Left colon (tissue), 2 donors: ENCODE data around the gene PNMA8C. TPM values are rescaled to one million over a fixed set of nuclear protein-coding genes. Genes with fewer than 3 reads are reported as not detected.
"Not testable (repeated sequence)": the region's sequence is repeated elsewhere in the genome, so short reads cannot be mapped to it uniquely, and the experiment has no call there.

Source experiments
- ATAC-seq: fragments of 200-7000 bp; cut with Tn5 transposase; one replicate; pipeline ENCODE4 v1.9.1; 2020; ENCODE audit warnings: mild to moderate bottlenecking, moderate library complexity
- DNase-seq, 2 donors: peaks; one replicate each; pipeline ENCODE4 v3.0.0-alpha.2; 2020
- intact Hi-C, 2 donors: fragments of 100-400 bp; cut with DNase I in 1 of 2; cut with micrococcal nuclease in 1 of 2; formaldehyde crosslinking; loops; one replicate each; pipeline versions ENCODE4 v1.11.2 to v1.14.0; 2022; cut with DNase I, micrococcal nuclease
- total RNA-seq, 2 donors: library from RNA; stranded (reverse); fragmentation: NEBNext Ultra II Directional; extraction: Animal tissue kit (Norgen Biotek cat#: 25700); gene quantifications; one replicate each; pipeline ENCODE4 v1.2.1, GENCODE V29; 2021
- donor health status: DM: no; HTN: no; CAD: no.
- donor health status: DM: yes; HTN: yes; CAD: no.

The PNMA8C gene
- total RNA-seq, 2 donors from 2014 or later, result 0.06 TPM; not detected in 1

DNA sequence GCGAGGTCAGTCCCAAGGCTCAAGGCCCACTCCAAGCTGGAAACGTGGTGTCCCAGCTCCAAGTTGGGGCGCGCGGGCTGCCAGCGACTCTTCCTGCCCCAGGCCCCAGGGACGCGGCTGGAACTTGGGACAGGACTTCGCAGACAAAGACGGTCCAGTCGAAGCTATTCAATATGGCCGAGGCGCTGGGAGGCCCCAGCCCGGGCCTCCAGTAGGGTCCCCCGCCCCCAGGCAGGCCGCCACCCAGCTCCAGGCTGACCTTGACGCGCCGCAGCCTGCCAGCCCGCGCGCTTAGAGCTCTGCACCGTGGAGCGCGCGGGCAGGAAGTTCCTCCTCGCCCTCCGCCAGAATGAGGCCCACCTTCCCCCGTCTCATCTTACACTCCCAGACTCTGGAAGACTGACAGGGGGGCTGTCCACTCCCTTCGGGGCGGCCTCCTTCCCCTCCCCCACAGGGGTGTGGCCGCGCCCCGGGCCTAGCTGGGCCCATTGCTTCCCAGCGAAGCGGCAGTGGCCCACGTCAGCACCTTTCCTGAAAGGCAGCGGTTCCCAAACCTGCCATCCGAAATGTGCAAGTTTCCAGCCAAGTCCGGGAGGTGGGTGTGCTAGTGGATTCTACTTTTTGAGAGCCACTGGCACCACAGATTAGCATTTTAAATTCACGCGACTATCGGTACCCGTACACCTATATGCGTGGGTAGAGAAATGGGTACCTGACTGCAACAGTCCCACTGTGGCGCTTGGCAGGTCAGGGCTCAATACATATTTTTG lies 15.3 kb downstream of the PNMA8C start, which contains the start of gene CCDC8:
TSS of gene CCDC8 (minus strand) at position 303 of the 770 bp plus-strand sequence. CDS start 754 bp downstream, outside the sequence.
- ATAC-seq (peak; percentile 37), DNase-seq (peak; percentile 39 to 55)
- intact Hi-C loops, result no loop called here

GRCh38 chr19:46412650-46413261 lies 16.0 kb downstream of the PNMA8C start:
- intact Hi-C loops, result no loop called here
- DNase-seq (no peak), ATAC-seq (no peak)

- DNase-seq (no peak), ATAC-seq (no peak)
- intact Hi-C loops, result no loop called here
Observed at GRCh38 chr19:46411925-46412649, 16.6 kb downstream of the PNMA8C start.

DNA sequence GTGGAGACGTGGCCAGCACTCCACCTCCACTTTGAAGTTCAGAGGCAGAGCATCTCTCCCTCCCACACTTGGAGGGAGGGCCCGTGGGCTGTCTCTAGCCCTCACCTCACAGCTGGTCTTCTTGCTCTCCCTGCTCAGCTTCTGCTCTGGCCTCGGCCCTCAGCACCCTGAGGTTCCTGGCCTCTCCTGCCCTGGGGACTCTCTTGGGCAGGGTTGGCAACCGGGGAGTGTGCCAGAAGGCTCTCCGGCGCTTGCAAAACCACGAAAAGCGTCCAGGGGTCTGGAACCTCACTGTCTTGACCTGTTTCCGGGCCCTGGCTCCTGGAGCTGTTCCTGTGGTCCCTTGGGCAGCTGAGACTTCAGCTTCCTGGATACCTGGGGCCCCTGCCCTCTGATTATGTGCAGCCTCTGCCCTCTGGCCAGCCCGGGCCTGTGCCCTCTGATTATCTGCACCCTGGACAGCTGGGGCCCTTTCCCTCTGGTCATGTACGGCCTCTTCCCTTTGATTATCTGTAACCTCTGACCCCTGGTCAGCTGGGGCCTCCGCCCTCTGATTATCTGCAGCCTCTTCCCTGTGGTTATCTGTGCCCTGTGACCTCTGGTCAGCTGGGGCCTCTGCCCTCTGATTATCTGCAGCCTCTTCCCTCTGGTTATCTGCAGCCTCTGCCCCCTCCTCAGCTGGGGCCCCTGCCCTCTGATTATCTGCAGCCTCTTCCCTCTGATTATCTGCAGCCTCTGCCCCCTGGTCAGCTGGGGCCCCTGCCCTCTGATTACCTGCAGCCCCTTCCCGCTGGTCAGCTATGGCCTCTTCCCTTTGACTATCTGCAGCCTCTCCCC lies 17.4 kb downstream of the PNMA8C start:
- ATAC-seq (no peak), DNase-seq (no peak)
- intact Hi-C loops, result no loop called here

GRCh38 chr19:46410205-46411087 lies 18.3 kb downstream of the PNMA8C start:
- DNase-seq, result no peak
- intact Hi-C loops, result no loop called here
- no peak for ATAC-seq

DNA sequence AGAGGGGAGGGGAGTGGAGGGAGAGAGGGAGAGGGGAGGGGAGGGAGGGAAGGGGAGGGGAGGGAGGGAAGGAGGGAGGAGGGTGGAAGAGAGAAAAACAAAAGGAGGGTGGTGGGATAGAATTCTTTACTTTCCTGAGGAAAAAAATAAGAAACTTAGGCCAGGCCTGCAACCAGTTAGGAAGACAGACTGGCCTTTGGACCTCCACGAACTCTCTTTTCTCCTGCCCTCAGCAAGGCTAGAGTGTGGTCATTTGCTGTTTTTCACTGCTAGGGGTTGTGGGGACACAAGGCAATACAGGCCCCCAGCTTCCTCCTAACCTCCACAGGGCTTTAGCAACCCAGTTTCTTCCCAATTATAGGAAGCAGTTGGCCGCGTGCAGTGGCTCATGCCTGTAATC lies 19.5 kb downstream of the PNMA8C start:
- DNase-seq (no peak), ATAC-seq (no peak)
- intact Hi-C loops, result loop anchor here in 1 of 2 donors (10.0 kb wide), 1 partner anchor 106 kb away; no protein-coding TSS in a partner anchor

DNA sequence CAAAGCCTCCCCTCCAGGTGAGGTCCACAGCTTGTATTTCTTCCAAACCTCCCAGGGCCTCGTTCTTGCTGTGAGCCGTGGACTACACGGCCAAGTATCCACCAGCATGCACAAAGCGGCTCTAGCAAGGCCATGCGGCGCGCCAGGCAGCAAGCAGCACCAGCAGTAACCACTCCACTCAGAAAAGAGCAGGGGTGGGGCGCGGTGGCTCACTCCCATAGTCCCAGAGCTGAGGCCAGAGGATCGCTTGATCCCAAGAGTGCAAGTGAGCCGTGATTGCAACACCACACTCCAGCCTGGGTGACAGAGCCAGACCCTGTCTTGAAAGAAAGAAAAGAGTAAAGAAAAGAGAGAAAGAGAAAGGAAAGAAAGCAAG lies 20.1 kb downstream of the PNMA8C start:
- no peak for ATAC-seq
- intact Hi-C loops, result loop anchor here in 1 of 2 donors (10.0 kb wide), 1 partner anchor 106 kb away; no protein-coding TSS in a partner anchor

GRCh38 chr19:46407856-46408663 lies 20.7 kb downstream of the PNMA8C start:
- DNase-seq (no peak), ATAC-seq (no peak)
- intact Hi-C loops, result loop anchor here in 1 of 2 donors (10.0 kb wide), 1 partner anchor 107 kb away; no protein-coding TSS in a partner anchor

More for the DNA sequence above, 20.1 kb downstream of the PNMA8C start:
- peak; percentile 47 to 49 for DNase-seq

GRCh38 chr19:46406976-46407375 lies 21.8 kb downstream of the PNMA8C start:
- DNase-seq (no peak), ATAC-seq (no peak)
- intact Hi-C loops, result loop anchor here in 1 of 2 donors (10.0 kb wide), 1 partner anchor 108 kb away; no protein-coding TSS in a partner anchor

- intact Hi-C loops, result loop anchor here (5.0 to 10.0 kb wide), 3 partner anchors 82 to 123 kb away; no protein-coding TSS in a partner anchor
- ATAC-seq (peak; percentile 39), DNase-seq (no peak)
Observed at GRCh38 chr19:46404753-46405468, 23.8 kb downstream of the PNMA8C start.

DNA sequence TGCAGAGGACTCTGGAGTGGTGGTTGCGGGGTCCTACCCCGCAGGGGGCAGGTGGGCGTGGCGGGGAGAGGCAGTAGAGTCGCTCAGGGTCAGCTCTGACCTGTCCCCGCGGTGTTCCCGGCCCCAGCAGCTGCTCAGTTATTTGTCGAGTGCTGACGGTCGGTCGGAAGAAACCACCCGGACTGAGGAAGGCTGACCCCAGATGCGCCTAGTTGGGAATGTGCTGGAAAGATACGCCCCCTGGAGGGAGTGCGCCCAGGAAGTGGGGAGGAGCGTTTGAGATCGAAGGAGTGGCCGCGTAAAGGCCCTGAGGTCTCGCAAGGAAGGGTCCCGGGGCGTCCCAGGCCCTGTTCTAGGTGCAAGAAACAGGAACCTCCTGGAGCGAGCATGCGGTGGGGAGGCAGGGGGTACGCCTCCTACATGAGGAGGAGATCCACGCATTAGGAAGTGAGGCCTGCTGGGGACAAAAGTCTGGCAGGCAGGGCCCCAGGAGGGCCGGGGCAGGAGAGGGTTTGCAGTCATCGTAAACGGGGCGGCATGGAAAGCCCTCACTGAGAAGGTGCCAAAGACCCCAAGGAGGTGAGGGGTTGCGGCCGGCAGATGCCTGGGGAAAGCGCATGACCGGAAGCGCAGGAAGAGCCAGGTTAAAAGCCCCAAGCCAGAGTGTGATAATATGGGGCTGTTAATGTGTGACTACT lies 24.5 kb downstream of the PNMA8C start:
- peak; percentile 91 for ATAC-seq
- DNase-seq, result peak; percentile 62 to 74
- intact Hi-C loops, result loop anchor here (5.0 to 10.0 kb wide), 3 partner anchors 83 to 122 kb away; no protein-coding TSS in a partner anchor

DNA sequence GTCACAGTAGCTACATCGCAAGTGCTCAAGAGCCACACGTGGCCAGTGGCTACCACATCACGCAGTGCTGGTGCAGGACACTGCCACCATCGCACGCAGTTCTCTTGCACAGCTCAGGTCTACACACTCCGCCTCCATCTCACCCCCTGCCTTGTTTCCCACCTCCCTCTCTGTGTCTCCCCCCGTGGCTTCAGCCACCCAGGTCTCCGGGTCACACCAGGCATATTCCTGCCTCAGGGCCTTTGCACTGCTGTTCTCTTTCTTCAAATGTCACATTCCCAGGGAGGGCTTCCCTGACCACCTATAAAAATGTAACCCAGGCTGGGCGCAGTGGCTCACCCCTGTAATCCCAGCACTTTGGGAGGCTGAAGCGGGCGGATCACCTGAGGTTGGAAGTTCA lies 26.0 kb downstream of the PNMA8C start:
- ATAC-seq, result no peak
- no peak for DNase-seq
- intact Hi-C loops, result loop anchor here (5.0 to 10.0 kb wide), 3 partner anchors 85 to 120 kb away; no protein-coding TSS in a partner anchor

DNA sequence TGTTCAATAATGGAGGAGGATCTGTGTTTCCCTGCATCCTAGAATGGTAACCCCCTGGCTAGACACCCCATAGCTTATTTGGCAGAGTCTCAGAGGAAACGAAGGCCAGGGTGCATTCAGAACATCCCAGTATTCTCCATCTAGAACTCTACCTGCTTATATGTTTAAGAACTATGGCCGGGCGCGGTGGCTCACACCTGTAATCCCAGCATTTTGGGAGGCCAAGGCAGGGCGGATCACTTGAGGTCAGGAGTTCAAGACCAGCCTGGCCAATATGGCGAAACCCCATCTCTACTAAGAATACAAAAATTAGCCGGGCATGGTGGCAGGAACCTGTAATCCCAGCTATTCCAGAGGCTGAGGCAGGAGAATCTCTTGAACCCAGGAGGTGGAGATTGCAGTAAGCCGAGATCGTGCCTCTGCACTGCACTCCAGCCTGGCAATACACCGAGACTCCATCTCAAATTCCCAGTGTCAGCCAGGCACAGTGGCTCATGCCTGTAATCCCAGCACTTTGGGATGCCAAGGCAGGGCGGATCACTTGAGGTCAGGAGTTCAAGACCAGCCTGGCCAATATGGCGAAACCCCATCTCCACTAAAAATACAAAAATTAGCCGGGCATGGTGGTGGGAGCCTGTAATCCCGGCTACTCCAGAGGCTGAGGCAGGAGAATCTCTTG lies 30.8 kb downstream of the PNMA8C start:
- ATAC-seq, DNase-seq: not testable (repeated sequence)
- intact Hi-C loops, result loop anchor here in 1 of 2 donors (2.0 kb wide), 1 partner anchor 87 kb away; no protein-coding TSS in a partner anchor

DNA sequence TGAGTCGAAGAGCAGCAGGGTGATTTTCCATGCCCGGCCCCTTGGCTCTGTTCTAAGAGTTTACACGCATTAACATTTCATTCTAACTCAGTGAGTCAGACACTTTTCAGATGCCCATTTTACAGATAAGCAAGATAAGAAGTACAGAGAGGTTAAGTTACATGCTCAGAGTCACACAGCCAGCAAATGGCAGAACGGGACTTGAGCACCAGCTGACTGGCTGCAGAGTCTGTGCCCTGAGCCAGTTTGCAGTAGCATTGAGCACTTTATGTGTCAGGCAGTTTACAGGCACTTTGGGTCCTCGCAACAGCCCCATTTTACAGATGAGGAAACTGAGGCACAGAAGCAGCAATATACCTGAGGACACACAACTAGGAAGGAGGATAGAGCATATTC lies 34.3 kb downstream of the PNMA8C start:
- DNase-seq (no peak), ATAC-seq (no peak)

More for the DNA sequence above, 34.3 kb downstream of the PNMA8C start:
- intact Hi-C loops, result no loop called here
